ENCODE results near the gene MYO7A. TPM values are rescaled to one million over a fixed set of nuclear protein-coding genes. Genes with fewer than 3 reads are reported as not detected.

Gene MYO7A
- total RNA-seq, 4 donors from 2014 or later, result 13.4 to 29.9 (median 18.0) TPM

- ATAC-seq (ENCODE audit: low FRiP score) (no peak), DNase-seq (ENCODE audit: low spot score) (no peak)
- no peak for TF ChIP-seq CTCF (IDR thresholded peaks at IDR 0.05)
Measured at GRCh38 chr11:77173494-77173893, 45.4 kb downstream of the MYO7A start.

- no peak for TF ChIP-seq CTCF (IDR thresholded peaks at IDR 0.05)
- no peak for DNase-seq (ENCODE audit: low spot score)
- no peak for ATAC-seq (ENCODE audit: low FRiP score)
Measured at GRCh38 chr11:77174559-77174958, 46.5 kb downstream of the MYO7A start.

GRCh38 chr11:77175021-77175842 lies 47.2 kb downstream of the MYO7A start:
- no peak for DNase-seq (ENCODE audit: low spot score)
- ATAC-seq (ENCODE audit: low FRiP score), result no peak

GRCh38 chr11:77175869-77176539 lies 48.0 kb downstream of the MYO7A start:
- DNase-seq (ENCODE audit: low spot score) (no peak), ATAC-seq (ENCODE audit: low FRiP score) (no peak)
- TF ChIP-seq CTCF (IDR thresholded peaks at IDR 0.05), result no peak

More at GRCh38 chr11:77175021-77175842, 47.2 kb downstream of the MYO7A start:
- TF ChIP-seq CTCF (IDR thresholded peaks at IDR 0.05), result no peak

GRCh38 chr11:77176996-77177395 lies 49.0 kb downstream of the MYO7A start:
- ATAC-seq (ENCODE audit: low FRiP score) (no peak), DNase-seq (ENCODE audit: low spot score) (no peak)
- no peak for TF ChIP-seq CTCF (IDR thresholded peaks at IDR 0.05)

- no peak for TF ChIP-seq CTCF (IDR thresholded peaks at IDR 0.05)
- ATAC-seq (ENCODE audit: low FRiP score) (no peak), DNase-seq (ENCODE audit: low spot score) (no peak)
Measured at GRCh38 chr11:77178150-77178549, 50.1 kb downstream of the MYO7A start.

All from omental fat pad (tissue), 4 donors.